Epithelial cell of proximal tubule (primary cell): ENCODE results near the gene KCNQ2. TPM values are rescaled to one million over a fixed set of nuclear protein-coding genes. Genes with fewer than 3 reads are reported as not detected.
"Not testable (repeated sequence)": the region's sequence is repeated elsewhere in the genome, so short reads cannot be mapped to it uniquely, and the experiment has no call there.

Experiments
- DNase-seq: peaks from one replicate; pipeline ENCODE4 v3.0.0-alpha.2; 2011; ENCODE audit warnings: low read depth
- H3K4me3 ChIP-seq: 2 replicates; pipeline ENCODE4 v1.5.1; 2011; ENCODE audit warnings: low read depth, mild to moderate bottlenecking, low read length
- CTCF ChIP-seq: conservative IDR thresholded peaks from 2 replicates; pipeline ENCODE4 v1.5.1; 2012; ENCODE audit warnings: low read depth, mild to moderate bottlenecking, low read length
- total RNA-seq: library from RNA; depleted of rRNA; stranded (reverse); fragments of >200 nt; gene quantifications from 2 replicates; pipeline ENCODE4 v1.2.3, GENCODE V29; 2015

Gene KCNQ2
- total RNA-seq, 1 donor from 2014 or later, result not detected

DNA sequence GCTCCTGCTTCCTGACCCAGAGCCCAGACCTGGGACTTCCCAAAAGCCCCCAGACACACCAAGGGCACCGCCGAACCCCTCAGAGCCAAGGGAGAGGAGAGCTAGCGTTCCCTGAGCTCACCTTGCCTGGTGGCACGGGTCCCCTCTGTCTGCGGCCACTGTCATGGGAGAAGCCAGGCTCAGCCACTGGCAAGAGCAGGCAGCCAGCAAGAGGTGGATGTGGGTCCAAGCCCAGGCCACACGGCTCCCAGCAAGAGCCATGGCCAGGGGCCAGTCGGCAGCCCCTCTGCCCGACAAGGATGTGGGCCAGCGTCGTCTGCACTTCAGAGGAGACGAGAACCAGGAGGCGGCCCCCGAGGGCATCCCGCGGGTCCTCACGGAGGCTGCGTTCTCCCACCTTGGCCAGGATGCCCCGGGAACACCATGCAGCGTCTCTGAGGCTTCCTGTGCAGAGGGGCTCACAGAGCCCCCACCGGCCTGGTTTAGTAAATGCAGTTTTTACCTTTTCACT is 46.0 kb upstream of the KCNQ2 start:
- TF ChIP-seq CTCF, result no peak
- DNase-seq, result no peak
- no peak overlapping the region for H3K4me3 ChIP-seq

DNA sequence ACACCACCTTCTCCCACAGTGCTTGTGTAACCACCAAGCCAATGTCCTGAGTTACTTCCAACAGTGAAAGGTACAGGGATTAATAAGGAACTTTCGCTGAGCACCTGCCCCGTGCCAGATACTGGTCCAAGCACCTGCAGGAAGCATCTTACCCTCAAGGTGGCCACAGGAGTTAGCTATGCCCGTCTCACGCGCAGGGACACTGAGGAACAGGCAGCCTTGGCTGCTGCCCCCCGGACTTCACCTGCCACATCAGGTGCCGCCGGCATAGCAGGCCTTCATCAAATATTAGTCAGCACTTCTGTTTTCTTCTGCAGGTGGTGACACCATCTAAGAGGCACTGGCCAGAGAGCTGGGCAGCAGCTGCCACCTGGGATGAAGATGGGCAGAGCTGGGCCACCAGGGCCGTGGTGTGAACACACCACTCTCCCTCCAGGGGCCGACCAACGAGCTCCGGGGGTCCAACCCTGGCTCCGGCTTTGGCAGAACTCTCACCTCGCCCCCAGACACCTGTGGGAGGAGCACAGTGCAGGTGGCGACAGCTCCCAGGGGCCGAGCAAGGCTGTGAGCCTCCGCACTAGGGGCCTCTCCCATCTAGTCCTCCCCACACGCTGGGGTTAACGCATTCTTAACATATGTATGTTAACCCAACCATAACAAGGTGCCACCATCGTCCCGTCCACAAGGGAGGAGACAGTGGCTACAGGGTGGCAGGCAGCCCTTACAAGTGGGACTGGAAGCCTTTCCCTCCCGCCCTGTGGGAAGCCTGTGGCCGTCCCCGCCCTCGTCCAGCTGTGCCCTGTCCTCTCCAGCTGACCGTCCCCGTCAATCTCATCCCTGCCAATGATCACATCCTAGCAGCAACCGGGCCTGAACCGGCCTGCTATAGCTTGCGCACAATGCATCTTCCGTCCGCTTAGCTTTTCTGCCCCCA is 45.2 kb upstream of the KCNQ2 start:
- DNase-seq, result no peak
- TF ChIP-seq CTCF, result no peak
- no peak overlapping the region for H3K4me3 ChIP-seq

DNA sequence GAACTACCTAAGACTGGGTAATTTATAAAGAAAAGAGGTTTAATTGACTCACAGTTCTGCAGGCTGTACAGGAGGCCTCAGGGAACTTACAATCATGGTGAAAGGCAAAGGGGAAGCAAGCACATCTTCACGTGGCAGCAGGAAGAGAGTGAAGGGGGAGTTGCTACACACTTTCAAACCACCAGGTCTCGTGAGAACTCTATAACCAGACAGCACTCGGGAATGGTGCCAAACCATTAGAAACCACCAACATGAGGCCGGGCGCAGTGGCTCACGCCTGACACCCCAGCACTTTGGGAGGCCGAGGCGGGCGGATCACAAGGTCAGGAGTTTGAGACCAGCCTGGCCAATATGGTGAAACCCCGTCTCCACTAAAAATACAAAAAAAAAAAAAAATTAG is 42.1 kb upstream of the KCNQ2 start:
- not testable (repeated sequence) for DNase-seq, H3K4me3 ChIP-seq

DNA sequence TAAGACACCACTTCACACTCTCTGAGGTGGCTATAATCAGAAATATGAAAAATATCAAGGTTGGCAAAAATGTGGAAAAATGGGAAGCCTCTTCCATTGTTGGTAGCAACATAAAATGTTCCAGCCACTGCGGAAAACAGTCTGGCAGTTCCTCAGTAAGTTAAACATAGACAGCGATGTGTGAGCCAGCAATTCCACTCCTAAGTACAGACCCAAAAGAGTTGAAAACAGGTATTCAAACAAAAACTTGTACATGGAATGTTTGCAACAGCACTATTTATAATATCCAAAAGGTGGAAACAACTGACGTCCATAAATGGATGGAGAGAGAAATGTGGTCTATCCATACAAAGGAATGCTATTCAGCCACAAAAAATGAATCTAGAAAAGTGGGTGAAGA is 40.8 kb upstream of the KCNQ2 start:
- TF ChIP-seq CTCF, result no peak
- no peak overlapping the region for H3K4me3 ChIP-seq
- DNase-seq, result no peak

GRCh38 chr20:63509088-63509564 is 36.7 kb upstream of the KCNQ2 start:
- H3K4me3 ChIP-seq, result no peak overlapping the region
- no peak for DNase-seq
- no peak for TF ChIP-seq CTCF

GRCh38 chr20:63508072-63508768 is 35.8 kb upstream of the KCNQ2 start:
- no peak for DNase-seq
- H3K4me3 ChIP-seq, result no peak overlapping the region
- no peak for TF ChIP-seq CTCF

DNA sequence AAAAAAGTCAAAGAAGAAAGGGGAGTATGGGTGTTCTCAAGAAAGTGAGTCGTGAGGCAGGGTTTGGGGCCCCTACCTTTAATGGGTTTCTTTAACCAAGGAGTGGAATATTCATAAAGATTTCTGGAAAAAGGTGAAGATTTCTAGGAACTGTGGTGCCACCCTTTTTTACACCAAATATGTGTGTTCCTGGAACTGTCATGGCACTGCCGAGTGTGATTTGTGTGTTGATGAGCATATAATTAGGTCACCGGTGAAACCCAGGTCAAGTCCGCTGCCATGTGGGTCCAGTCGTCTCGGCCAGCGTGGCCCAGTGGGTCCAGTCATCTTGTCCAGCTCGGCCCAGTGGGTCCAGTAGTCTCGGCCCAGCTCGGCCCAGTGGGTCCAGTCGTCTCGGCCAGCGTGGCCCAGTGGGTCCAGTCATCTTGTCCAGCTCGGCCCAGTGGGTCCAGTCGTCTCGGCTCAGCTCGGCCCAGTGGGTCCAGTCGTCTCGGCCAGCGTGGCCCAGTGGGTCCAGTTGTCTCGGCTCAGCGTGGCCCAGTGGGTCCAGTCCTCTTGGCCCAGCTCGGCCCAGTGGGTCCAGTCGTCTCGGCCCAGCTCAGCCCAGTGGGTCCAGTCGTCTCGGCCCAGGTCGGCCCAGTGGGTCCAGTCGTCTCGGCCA is 34.8 kb upstream of the KCNQ2 start:
- no peak for DNase-seq
- H3K4me3 ChIP-seq, result no peak overlapping the region
- TF ChIP-seq CTCF, result no peak
